GM12891 (cell line): ENCODE results near the gene OSMR.

Experiments used
- DNase-seq: peaks from one replicate; pipeline ENCODE4 v3.0.0; 2011; ENCODE audit warnings: low spot score; ENCODE audit not compliant: insufficient read length
- FAIRE-seq: peaks from 2 replicates; lab custom pipeline; 2011; peaks lifted over from hg19 to GRCh38; lab: Jason Lieb, UNC
- PAX5 ChIP-seq: IDR thresholded peaks from 2 replicates; pipeline ENCODE4 v1.6.1; 2011; ENCODE audit warnings: low read length, moderate library complexity, mild to moderate bottlenecking; ENCODE audit not compliant: insufficient read depth, severe bottlenecking
- POLR2A ChIP-seq: IDR thresholded peaks from 2 replicates; pipeline ENCODE4 v1.6.1; 2011; ENCODE audit warnings: low read depth, low read length, control low read depth
- POLR2AphosphoS5 ChIP-seq: IDR thresholded peaks from 2 replicates; pipeline ENCODE4 v1.6.1; 2011; ENCODE audit warnings: low read depth, low read length, control low read depth
- POU2F2 ChIP-seq: IDR thresholded peaks from 2 replicates; pipeline ENCODE4 v1.6.1; 2011; ENCODE audit warnings: low read depth, mild to moderate bottlenecking, control low read depth, low read length, moderate library complexity
- SPI1 ChIP-seq: IDR thresholded peaks from 2 replicates; pipeline ENCODE4 v1.6.1; 2011; ENCODE audit warnings: low read depth, low read length, control low read depth
- TAF1 ChIP-seq: IDR thresholded peaks from 2 replicates; pipeline ENCODE4 v1.6.1; 2011; ENCODE audit warnings: low read depth, low read length, control low read depth

The OSMR gene

GRCh38 chr5:38827525-38827924, 18.3 kb upstream of the OSMR start:
- FAIRE-seq, result no peak
- DNase-seq, result no peak

GRCh38 chr5:38830521-38831051, 15.2 kb upstream of the OSMR start:
- TF ChIP-seq PAX5 (no peak), POLR2A (no peak), POU2F2 (no peak), POLR2AphosphoS5 (no peak), TAF1 (no peak), SPI1 (no peak)
- FAIRE-seq, result no peak
- no peak for DNase-seq

More at GRCh38 chr5:38827525-38827924, 18.3 kb upstream of the OSMR start:
- TF ChIP-seq POLR2AphosphoS5 (no peak), POU2F2 (no peak), POLR2A (no peak), TAF1 (no peak), PAX5 (no peak), SPI1 (no peak)

- TF ChIP-seq SPI1, result no peak
- no peak for TF ChIP-seq PAX5
- no peak for TF ChIP-seq POLR2AphosphoS5
- no peak for TF ChIP-seq POLR2A
- no peak for DNase-seq
- no peak for FAIRE-seq
These were observed 14.7 kb upstream of the OSMR start for GRCh38 chr5:38831117-38831516.

GRCh38 chr5:38831909-38832308, 13.9 kb upstream of the OSMR start:
- FAIRE-seq (no peak), DNase-seq (no peak)
- no peak for TF ChIP-seq PAX5
- TF ChIP-seq SPI1, result no peak
- TF ChIP-seq TAF1, result no peak
- TF ChIP-seq POLR2A, result no peak
- TF ChIP-seq POLR2AphosphoS5, result no peak
- no peak for TF ChIP-seq POU2F2

GRCh38 chr5:38832810-38833209, 13.0 kb upstream of the OSMR start:
- no peak for FAIRE-seq
- TF ChIP-seq TAF1 (no peak), PAX5 (no peak), POLR2A (no peak), SPI1 (no peak), POU2F2 (no peak), POLR2AphosphoS5 (no peak)

GRCh38 chr5:38835887-38836286, 9.9 kb upstream of the OSMR start:
- FAIRE-seq, result no peak
- TF ChIP-seq POLR2AphosphoS5, result no peak
- TF ChIP-seq SPI1, result no peak
- TF ChIP-seq PAX5, result no peak
- no peak for TF ChIP-seq TAF1
- TF ChIP-seq POU2F2, result no peak
- TF ChIP-seq POLR2A, result no peak

More at GRCh38 chr5:38832810-38833209, 13.0 kb upstream of the OSMR start:
- DNase-seq, result no peak

GRCh38 chr5:38837416-38837815, 8.4 kb upstream of the OSMR start:
- no peak for FAIRE-seq
- TF ChIP-seq POLR2AphosphoS5, result no peak
- no peak for TF ChIP-seq POU2F2
- no peak for TF ChIP-seq POLR2A
- no peak for TF ChIP-seq TAF1
- no peak for TF ChIP-seq PAX5
- DNase-seq, result no peak

More at GRCh38 chr5:38835887-38836286, 9.9 kb upstream of the OSMR start:
- DNase-seq, result no peak

GRCh38 chr5:38837932-38838331, 7.9 kb upstream of the OSMR start:
- TF ChIP-seq PAX5, result no peak
- no peak for TF ChIP-seq POU2F2
- no peak for TF ChIP-seq SPI1
- TF ChIP-seq TAF1, result no peak
- no peak for TF ChIP-seq POLR2AphosphoS5
- no peak for TF ChIP-seq POLR2A
- FAIRE-seq (no peak), DNase-seq (no peak)

- no peak for DNase-seq
- no peak for FAIRE-seq
- no peak for TF ChIP-seq POLR2A
- TF ChIP-seq SPI1, result no peak
- TF ChIP-seq POLR2AphosphoS5, result no peak
- TF ChIP-seq POU2F2, result no peak
- no peak for TF ChIP-seq TAF1
- no peak for TF ChIP-seq PAX5
These were observed 2.1 kb upstream of the OSMR start for GRCh38 chr5:38843665-38844064.

- no peak for TF ChIP-seq PAX5
- TF ChIP-seq POLR2AphosphoS5, result no peak
- no peak for TF ChIP-seq POLR2A
- TF ChIP-seq SPI1, result no peak
- no peak for TF ChIP-seq POU2F2
- TF ChIP-seq TAF1, result no peak
- no peak for FAIRE-seq
These were observed 683 bp downstream of the OSMR start for GRCh38 chr5:38846379-38847011.

More at GRCh38 chr5:38846379-38847011, 683 bp downstream of the OSMR start:
- no peak for DNase-seq
